Osteocyte (in vitro differentiated cells): ENCODE results near the gene ACTA1. TPM values are rescaled to one million over a fixed set of nuclear protein-coding genes. Genes with fewer than 3 reads are reported as not detected.

Experiments
- DNase-seq: peaks from one replicate; pipeline ENCODE4 v3.0.0; 2021; ENCODE audit warnings: mixed read lengths; ENCODE audit not compliant: unreplicated experiment; ENCODE audit errors: extremely low spot score
- H3K27ac Mint-ChIP-seq: one replicate; pipeline ENCODE4 v1.8.0; 2021; ENCODE audit warnings: mild to moderate bottlenecking, mixed read lengths; ENCODE audit not compliant: unreplicated experiment
- H3K27me3 Mint-ChIP-seq: one replicate; pipeline ENCODE4 v1.8.0; 2021; ENCODE audit warnings: mixed read lengths; ENCODE audit not compliant: unreplicated experiment
- H3K36me3 Mint-ChIP-seq: one replicate; pipeline ENCODE4 v1.8.0; 2021; ENCODE audit warnings: mixed read lengths; ENCODE audit not compliant: unreplicated experiment
- H3K4me1 Mint-ChIP-seq: one replicate; pipeline ENCODE4 v1.8.0; 2021; ENCODE audit warnings: mixed read lengths; ENCODE audit not compliant: unreplicated experiment
- H3K4me3 Mint-ChIP-seq: one replicate; pipeline ENCODE4 v1.8.0; 2021; ENCODE audit warnings: mild to moderate bottlenecking, moderate library complexity, mixed read lengths; ENCODE audit not compliant: unreplicated experiment
- H3K9me3 Mint-ChIP-seq: one replicate; pipeline ENCODE4 v1.8.0; 2021; ENCODE audit warnings: mixed read lengths; ENCODE audit not compliant: unreplicated experiment
- total RNA-seq: library from RNA; stranded (reverse); gene quantifications from 2 replicates; pipeline ENCODE4 v1.2.1, GENCODE V29; 2021
- TF ChIP-seq, protein P1 (sequence below): fragments of 200-600 bp; sonication (generic); IDR thresholded peaks from 2 replicates; pipeline ENCODE4 v1.5.0; 2021; ENCODE audit warnings: antibody characterized with exemption, mild to moderate bottlenecking, moderate library complexity

ACTA1 gene
- total RNA-seq, 1 donor from 2014 or later = not detected

DNA sequence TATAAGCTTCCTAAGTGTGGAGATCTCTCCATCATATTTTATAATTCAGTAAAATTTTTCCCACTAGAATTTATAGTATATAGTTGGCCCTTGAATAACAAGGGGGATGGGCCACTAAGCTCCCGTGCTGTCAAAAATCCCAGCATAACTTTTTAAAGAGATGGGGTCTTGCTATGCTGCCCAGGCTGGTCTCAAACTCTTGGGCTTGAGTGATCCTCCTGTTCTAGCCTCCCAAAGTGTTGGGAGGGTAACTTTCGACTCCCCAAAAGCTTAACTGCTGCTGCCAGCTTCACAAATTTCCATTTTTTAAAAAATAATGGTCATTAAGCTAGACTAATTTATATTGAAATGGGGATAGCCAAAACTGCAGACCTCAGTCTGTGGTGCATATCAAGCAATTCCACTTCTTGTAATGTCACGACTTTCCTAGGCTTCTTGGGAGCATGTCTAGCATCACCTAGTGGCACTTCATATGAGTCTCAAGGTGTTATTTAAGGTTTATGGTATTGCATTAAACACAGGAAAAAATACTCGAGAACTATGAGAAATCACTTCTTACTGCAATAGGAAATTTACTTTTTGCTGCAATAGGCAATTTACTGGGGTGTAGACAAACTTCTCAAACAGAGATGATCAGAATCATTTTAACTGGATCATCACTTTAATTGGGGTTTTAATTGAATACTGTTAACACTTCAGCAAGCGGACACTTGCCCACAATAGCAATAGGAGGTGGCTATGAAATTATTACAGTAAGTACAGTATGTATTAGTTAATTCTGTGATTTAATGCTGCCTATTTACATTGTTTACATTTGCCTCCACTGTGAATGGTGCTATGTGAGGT, 19.3 kb upstream of the ACTA1 start:
- TF ChIP-seq, protein P1, sequence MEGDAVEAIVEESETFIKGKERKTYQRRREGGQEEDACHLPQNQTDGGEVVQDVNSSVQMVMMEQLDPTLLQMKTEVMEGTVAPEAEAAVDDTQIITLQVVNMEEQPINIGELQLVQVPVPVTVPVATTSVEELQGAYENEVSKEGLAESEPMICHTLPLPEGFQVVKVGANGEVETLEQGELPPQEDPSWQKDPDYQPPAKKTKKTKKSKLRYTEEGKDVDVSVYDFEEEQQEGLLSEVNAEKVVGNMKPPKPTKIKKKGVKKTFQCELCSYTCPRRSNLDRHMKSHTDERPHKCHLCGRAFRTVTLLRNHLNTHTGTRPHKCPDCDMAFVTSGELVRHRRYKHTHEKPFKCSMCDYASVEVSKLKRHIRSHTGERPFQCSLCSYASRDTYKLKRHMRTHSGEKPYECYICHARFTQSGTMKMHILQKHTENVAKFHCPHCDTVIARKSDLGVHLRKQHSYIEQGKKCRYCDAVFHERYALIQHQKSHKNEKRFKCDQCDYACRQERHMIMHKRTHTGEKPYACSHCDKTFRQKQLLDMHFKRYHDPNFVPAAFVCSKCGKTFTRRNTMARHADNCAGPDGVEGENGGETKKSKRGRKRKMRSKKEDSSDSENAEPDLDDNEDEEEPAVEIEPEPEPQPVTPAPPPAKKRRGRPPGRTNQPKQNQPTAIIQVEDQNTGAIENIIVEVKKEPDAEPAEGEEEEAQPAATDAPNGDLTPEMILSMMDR = peak; percentile 60
- no peak overlapping the region for H3K4me3 Mint-ChIP-seq

DNA sequence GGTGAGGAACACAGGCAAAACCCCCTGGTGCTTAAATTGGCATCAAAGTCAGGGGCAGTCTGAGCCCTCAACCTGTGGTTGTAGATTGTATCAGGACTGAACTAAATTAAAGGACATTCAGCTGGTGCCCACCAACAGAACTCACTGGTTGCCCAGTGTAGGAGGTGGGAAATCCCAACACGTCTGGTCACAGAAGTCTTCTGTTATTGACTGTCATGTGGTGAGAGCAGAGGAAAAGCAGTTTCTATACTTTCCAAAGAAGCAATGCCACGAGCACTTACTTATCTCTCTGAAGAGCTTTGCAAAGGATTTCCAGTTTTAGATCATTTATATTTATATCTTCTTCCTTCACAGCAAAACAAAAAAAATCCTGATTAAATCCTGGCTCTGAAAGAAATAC, 15.0 kb upstream of the ACTA1 start:
- no peak overlapping the region for H3K4me3 Mint-ChIP-seq
- no peaks in the 10 kb centered on the region for H3K9me3 Mint-ChIP-seq
- DNase-seq = no peak
- H3K36me3 Mint-ChIP-seq = peaks cover 45% of the 10 kb centered on the region
- H3K27me3 Mint-ChIP-seq = no peaks in the 10 kb centered on the region
- no peaks in the 10 kb centered on the region for H3K4me1 Mint-ChIP-seq
- TF ChIP-seq, protein P1 = no peak
- H3K27ac Mint-ChIP-seq = no peak overlapping the region

More for the DNA sequence above, 19.3 kb upstream of the ACTA1 start:
- Mint-ChIP-seq H3K27ac (no peak overlapping the region), H3K27me3 (no peaks in the 10 kb centered on the region), H3K9me3 (no peaks in the 10 kb centered on the region), H3K36me3 (peaks cover 39% of the 10 kb centered on the region), H3K4me1 (no peaks in the 10 kb centered on the region)
- DNase-seq = no peak

DNA sequence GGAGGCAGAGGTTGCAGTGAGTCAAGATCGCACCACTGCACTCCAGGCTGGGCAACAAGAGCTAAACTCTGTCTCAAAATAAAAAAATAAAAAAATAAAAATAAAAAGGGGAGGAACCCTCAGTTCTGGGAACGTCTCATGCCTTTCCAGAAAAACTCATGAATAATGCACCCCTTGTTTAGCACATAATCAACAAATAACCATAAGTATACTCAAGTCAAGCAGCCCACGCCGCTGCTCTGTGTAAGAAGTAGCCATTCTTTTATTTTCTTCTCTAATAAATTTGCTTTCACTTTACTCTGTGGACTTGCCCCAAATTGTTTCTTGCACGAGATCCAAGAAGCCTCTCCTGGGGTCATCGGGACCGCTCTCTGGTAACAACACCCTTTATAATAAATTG, 14.5 kb upstream of the ACTA1 start:
- no peak overlapping the region for H3K27ac Mint-ChIP-seq
- H3K36me3 Mint-ChIP-seq = peaks cover 45% of the 10 kb centered on the region
- no peaks in the 10 kb centered on the region for H3K27me3 Mint-ChIP-seq
- H3K9me3 Mint-ChIP-seq = no peaks in the 10 kb centered on the region
- no peak for DNase-seq
- H3K4me1 Mint-ChIP-seq = no peaks in the 10 kb centered on the region
- TF ChIP-seq, protein P1 = no peak
- H3K4me3 Mint-ChIP-seq = no peak overlapping the region

DNA sequence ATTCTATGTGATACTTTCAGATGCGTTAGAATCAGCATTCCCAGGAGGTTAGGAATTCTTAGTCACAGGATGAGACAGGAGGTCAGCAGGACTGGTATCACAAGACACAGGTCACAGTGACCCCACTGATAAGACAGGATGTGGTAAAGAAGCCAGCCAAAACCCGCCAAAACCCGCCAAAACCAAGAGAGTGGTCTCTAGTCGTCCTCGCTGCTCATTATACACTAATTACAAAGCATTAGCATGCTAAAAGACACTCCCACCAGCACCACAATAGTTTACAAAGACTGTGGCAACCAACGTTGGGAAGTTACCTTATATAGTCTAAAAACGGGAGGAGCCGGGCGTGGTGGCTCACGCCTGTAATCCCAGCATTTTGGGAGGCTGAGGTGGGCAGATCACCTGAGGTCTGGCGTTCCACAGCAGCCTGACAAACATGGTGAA, 13.9 kb upstream of the ACTA1 start:
- Mint-ChIP-seq H3K4me1 (no peaks in the 10 kb centered on the region), H3K27me3 (no peaks in the 10 kb centered on the region), H3K36me3 (peaks cover 45% of the 10 kb centered on the region), H3K4me3 (no peak overlapping the region), H3K27ac (no peak overlapping the region), H3K9me3 (no peaks in the 10 kb centered on the region)
- DNase-seq = no peak
- TF ChIP-seq, protein P1 = no peak

DNA sequence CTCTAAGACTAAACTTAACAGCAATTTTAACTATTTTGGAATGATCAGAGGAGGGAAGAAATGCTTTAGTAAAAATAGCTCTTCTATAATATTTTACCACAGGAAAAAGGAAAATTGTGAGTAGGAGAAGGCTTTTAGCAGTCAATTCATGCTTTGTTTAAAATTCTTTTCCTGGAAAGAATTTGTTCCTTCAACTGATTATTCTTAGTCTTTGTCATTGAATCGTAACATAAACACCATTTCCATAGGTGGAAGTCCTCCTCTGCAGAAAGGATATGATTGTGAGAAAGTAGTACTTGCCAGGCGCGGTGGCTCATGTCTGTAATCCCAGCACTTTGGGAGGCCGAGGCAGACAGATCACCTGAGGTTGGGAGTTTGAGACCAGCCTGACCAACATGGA, 11.9 kb upstream of the ACTA1 start:
- no peak for DNase-seq
- Mint-ChIP-seq H3K27ac (no peak overlapping the region), H3K27me3 (no peaks in the 10 kb centered on the region), H3K4me1 (peaks cover 7% of the 10 kb centered on the region), H3K36me3 (peaks cover 43% of the 10 kb centered on the region), H3K4me3 (no peak overlapping the region), H3K9me3 (no peaks in the 10 kb centered on the region)
- TF ChIP-seq, protein P1 = no peak
